PFSK-1 (cell line): ENCODE measurements around the gene LSM14B.

Source experiments
- FOXP2 ChIP-seq: optimal IDR thresholded peaks from 2 replicates; pipeline ENCODE3; 2011; ENCODE audit warnings: borderline replicate concordance, control low read depth, inconsistent platforms; ENCODE audit not compliant: insufficient read depth; ENCODE audit errors: extremely low read length, extremely low read depth
- POLR2AphosphoS5 ChIP-seq: IDR thresholded peaks from 2 replicates; pipeline ENCODE4 v1.6.1; 2012; ENCODE audit warnings: low read depth, mild to moderate bottlenecking, control low read depth, low read length, moderate library complexity
- REST ChIP-seq, 2 experiments: IDR thresholded peaks; 2 replicates each; pipeline versions ENCODE4 v1.6.1 to v1.8.0; 2011 to 2012; ENCODE audit warnings: low read depth in 2 of 2, low read length in 2 of 2, control low read depth in 1 of 2, inconsistent platforms in 1 of 2, mild to moderate bottlenecking in 1 of 2, moderate library complexity in 1 of 2; ENCODE audit not compliant: insufficient read depth in 1 of 2
- SIN3A ChIP-seq: IDR thresholded peaks from 2 replicates; pipeline ENCODE4 v1.6.1; 2012; ENCODE audit warnings: mild to moderate bottlenecking, low read length, moderate library complexity, borderline replicate concordance; ENCODE audit not compliant: insufficient read depth
- TAF1 ChIP-seq: IDR thresholded peaks from 2 replicates; pipeline ENCODE4 v1.6.1; 2012; ENCODE audit warnings: low read length, control low read depth, borderline replicate concordance; ENCODE audit not compliant: insufficient read depth

Gene LSM14B

GRCh38 chr20:62150310-62150575, 28.0 kb downstream of the LSM14B start:
- no peak for TF ChIP-seq FOXP2
- no peak for TF ChIP-seq SIN3A
- TF ChIP-seq REST (IDR thresholded peaks at IDR 0.05; ENCODE audit: insufficient read depth in 1 of 2, low read depth in 2 of 2, low read length in 2 of 2) = no peak
- no peak for TF ChIP-seq POLR2AphosphoS5
- no peak for TF ChIP-seq TAF1

GRCh38 chr20:62151225-62151624, 28.9 kb downstream of the LSM14B start:
- TF ChIP-seq SIN3A (no peak), REST (IDR thresholded peaks at IDR 0.05; ENCODE audit: insufficient read depth in 1 of 2, low read depth in 2 of 2, low read length in 2 of 2) (no peak), TAF1 (no peak), FOXP2 (no peak), POLR2AphosphoS5 (no peak)

- no peak for TF ChIP-seq REST (IDR thresholded peaks at IDR 0.05; ENCODE audit: insufficient read depth in 1 of 2, low read depth in 2 of 2, low read length in 2 of 2)
- no peak for TF ChIP-seq TAF1
- no peak for TF ChIP-seq SIN3A
- TF ChIP-seq POLR2AphosphoS5 = no peak
- no peak for TF ChIP-seq FOXP2
Measured at GRCh38 chr20:62151835-62152364, 29.6 kb downstream of the LSM14B start.

GRCh38 chr20:62155428-62156253, 33.4 kb downstream of the LSM14B start:
- TF ChIP-seq SIN3A = no peak
- TF ChIP-seq POLR2AphosphoS5 = no peak
- TF ChIP-seq FOXP2 = no peak
- no peak for TF ChIP-seq REST (IDR thresholded peaks at IDR 0.05; ENCODE audit: insufficient read depth in 1 of 2, low read depth in 2 of 2, low read length in 2 of 2)
- TF ChIP-seq TAF1 = no peak
